Measurements from ENCODE around the gene COL15A1.

- TF ChIP-seq, protein P1, sequence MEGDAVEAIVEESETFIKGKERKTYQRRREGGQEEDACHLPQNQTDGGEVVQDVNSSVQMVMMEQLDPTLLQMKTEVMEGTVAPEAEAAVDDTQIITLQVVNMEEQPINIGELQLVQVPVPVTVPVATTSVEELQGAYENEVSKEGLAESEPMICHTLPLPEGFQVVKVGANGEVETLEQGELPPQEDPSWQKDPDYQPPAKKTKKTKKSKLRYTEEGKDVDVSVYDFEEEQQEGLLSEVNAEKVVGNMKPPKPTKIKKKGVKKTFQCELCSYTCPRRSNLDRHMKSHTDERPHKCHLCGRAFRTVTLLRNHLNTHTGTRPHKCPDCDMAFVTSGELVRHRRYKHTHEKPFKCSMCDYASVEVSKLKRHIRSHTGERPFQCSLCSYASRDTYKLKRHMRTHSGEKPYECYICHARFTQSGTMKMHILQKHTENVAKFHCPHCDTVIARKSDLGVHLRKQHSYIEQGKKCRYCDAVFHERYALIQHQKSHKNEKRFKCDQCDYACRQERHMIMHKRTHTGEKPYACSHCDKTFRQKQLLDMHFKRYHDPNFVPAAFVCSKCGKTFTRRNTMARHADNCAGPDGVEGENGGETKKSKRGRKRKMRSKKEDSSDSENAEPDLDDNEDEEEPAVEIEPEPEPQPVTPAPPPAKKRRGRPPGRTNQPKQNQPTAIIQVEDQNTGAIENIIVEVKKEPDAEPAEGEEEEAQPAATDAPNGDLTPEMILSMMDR (IDR thresholded peaks at IDR 0.05; ENCODE audit: insufficient read depth, low read length) = no peak
- TF ChIP-seq GABPA (IDR thresholded peaks at IDR 0.05; ENCODE audit: low read depth) (no peak), REST (IDR thresholded peaks at IDR 0.05; ENCODE audit: insufficient replicate concordance, low read depth) (no peak)
Measured at GRCh38 chr9:99018653-99019052, 74.9 kb downstream of the COL15A1 start.
